ENCODE results near the gene PPIG. TPM values are rescaled to one million over a fixed set of nuclear protein-coding genes. Genes with fewer than 3 reads are reported as not detected.
"Not testable (repeated sequence)": the region's sequence is repeated elsewhere in the genome, so short reads cannot be mapped to it uniquely, and the experiment has no call there.

Gene PPIG
- 10 to 100 TPM; 17.6 to 32.8 (median 28.8) TPM for total RNA-seq

DNA sequence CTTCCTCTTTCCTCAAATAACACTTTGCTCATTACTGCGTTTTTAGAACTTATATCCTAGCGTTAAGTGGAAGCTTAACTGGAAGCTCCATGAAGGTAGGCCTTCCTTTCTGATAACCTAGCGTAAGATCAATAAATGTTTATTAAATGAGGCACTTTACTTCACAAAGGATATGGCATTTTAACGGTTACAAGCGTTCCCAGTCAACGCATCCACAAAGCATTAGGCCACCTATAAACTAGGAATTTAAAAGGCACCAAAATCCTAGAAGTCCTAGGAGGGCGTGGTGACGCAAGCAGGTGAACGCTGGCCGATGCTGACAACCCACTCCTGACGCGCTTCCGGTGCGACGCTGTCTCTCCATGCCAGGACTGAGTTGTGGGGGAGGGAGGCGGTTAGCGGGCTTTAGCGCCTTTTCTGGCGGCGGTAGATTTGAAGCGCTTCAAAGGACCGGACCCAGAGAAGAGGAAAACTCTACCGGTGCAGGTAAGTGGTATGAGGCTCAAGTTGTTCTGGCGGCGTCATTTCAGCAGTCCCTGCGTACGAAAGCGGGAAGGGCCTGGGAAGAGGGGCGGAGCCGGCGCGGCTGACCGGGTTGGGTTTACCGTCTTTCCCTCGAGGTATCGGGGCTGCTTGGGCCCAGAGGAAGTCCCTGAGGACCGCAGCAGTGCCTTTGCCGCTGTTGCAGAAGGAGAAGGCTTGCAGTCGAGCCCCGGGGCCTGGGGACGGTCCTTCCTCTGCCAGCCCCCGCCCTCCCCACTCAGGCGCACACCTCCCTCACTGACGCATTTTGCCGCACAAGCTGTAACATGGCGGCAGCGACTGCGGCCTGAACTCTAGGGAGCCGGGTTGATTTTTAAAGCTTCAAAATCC, at the start of gene PPIG:
Gene PPIG (plus strand): TSS at position 347 of the 873 bp plus-strand sequence. CDS start 19,691 bp downstream, outside the sequence.
- DNase-seq, result peak; percentile 61
- Histone ChIP-seq H3K27me3 (no peaks in the 10 kb centered on the region), H3K27ac (peak within 1 kb of the TSS; percentile 93 to 99 (median 97)), H3K9me3 (no peaks in the 10 kb centered on the region), H3K4me1 (peaks cover 9 to 36% (median 22%) of the 10 kb centered on the region in 3 donors), H3K36me3 (no peaks in the 10 kb centered on the region), H3K4me3 (peak within 1 kb of the TSS; percentile 62 to 94 (median 87))
- WGBS, 2 donors, result 6 to 16% methylated on average over 18 to 35 of the region's 49 CpGs
- intact Hi-C loops (cut with DNase I), result no loop called here
- TF ChIP-seq, protein P1, sequence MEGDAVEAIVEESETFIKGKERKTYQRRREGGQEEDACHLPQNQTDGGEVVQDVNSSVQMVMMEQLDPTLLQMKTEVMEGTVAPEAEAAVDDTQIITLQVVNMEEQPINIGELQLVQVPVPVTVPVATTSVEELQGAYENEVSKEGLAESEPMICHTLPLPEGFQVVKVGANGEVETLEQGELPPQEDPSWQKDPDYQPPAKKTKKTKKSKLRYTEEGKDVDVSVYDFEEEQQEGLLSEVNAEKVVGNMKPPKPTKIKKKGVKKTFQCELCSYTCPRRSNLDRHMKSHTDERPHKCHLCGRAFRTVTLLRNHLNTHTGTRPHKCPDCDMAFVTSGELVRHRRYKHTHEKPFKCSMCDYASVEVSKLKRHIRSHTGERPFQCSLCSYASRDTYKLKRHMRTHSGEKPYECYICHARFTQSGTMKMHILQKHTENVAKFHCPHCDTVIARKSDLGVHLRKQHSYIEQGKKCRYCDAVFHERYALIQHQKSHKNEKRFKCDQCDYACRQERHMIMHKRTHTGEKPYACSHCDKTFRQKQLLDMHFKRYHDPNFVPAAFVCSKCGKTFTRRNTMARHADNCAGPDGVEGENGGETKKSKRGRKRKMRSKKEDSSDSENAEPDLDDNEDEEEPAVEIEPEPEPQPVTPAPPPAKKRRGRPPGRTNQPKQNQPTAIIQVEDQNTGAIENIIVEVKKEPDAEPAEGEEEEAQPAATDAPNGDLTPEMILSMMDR (IDR thresholded peaks at IDR 0.05), result no peak
- peak in 3 of 4 donors; percentile 17 to 73 (median 67) for TF ChIP-seq POLR2A (IDR thresholded peaks at IDR 0.05)

DNA sequence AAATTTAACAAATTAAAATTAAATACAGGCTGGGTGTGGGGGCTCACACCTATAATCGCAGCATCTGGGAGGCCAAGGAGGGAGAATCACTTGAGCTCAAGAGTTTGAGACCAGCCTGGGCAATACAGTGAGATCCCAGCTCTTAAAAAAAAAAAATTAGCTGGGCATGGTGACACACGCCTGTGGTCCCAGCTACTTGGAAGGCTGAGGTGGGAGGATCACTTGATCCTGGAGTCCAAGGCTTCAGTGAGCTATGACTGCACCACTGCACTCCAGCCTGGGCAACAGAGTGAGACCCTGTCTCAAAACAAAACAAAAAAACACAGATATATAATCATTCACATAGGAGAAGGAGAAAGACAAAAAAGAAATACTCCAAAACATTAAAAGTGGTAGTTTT, 44.7 kb upstream of the PPIG start:
- H3K36me3 ChIP-seq, result peaks cover 0 to 94% (median 0%) of the 10 kb centered on the region in 3 donors
- DNase-seq; H3K27ac ChIP-seq; H3K9me3 ChIP-seq; H3K4me3 ChIP-seq; intact Hi-C loops (cut with DNase I); H3K4me1 ChIP-seq; H3K27me3 ChIP-seq: not testable (repeated sequence)
- WGBS, 2 donors, result 94 to 97% methylated on average over 2 of the region's 2 CpGs

DNA sequence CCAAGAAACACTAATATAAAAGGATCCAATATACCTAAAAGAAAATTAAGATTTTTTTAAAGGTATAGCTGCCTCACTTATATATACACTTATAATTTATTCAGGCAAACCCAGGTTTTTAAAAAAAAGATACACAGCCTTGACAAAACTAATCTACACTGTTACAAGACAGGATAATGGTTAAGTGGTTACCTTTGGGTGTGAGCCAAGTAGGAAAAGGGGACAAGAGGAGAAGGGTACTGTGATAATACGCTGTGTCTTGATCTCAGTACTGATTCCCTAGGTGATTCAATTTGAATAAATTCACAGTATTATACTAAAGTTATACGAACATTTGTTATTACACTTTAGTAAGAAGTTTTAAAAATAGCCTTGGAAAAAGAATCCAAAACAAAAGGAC, 44.0 kb upstream of the PPIG start:
- Histone ChIP-seq H3K27me3 (no peaks in the 10 kb centered on the region), H3K9me3 (no peaks in the 10 kb centered on the region), H3K36me3 (peaks cover 0 to 90% (median 0%) of the 10 kb centered on the region in 3 donors), H3K27ac (no peak overlapping the region), H3K4me3 (no peak overlapping the region), H3K4me1 (no peaks in the 10 kb centered on the region)
- DNase-seq, result no peak
- WGBS, 2 donors, result 86 to 93% methylated on average over 2 of the region's 2 CpGs
- intact Hi-C loops (cut with DNase I), result no loop called here
- TF ChIP-seq POLR2A (IDR thresholded peaks at IDR 0.05), result no peak
- TF ChIP-seq, protein P1 (IDR thresholded peaks at IDR 0.05), result no peak

DNA sequence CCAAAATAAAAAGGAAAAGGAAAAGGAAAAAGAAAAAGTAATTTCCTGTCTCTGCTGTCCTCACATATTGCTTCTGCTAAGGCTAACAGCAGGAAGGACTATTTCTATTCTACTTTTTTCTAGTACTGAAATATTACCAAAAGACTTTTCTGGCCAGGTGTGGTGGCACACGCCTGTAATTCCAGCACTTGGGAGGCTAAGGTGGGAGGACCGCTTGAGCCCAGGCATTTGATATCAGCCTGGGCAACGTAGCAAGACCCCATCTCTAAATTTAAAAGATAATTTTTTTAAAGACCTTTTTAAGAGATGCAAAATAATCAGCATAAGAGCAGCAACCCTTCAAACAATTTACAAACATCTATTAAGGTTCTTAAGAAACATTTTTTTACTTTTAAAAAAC, 41.7 kb upstream of the PPIG start:
- no peak for DNase-seq
- no peaks in the 10 kb centered on the region for H3K27me3 ChIP-seq
- H3K4me1 ChIP-seq, result no peaks in the 10 kb centered on the region
- intact Hi-C loops (cut with DNase I), result no loop called here
- WGBS, 2 donors, result 77 to 92% methylated on average over 3 of the region's 3 CpGs
- H3K9me3 ChIP-seq, result no peaks in the 10 kb centered on the region
- peaks cover 0 to 91% (median 0%) of the 10 kb centered on the region in 3 donors for H3K36me3 ChIP-seq
- no peak overlapping the region for H3K27ac ChIP-seq
- TF ChIP-seq, protein P1 (IDR thresholded peaks at IDR 0.05), result no peak
- TF ChIP-seq POLR2A (IDR thresholded peaks at IDR 0.05), result no peak
- no peak overlapping the region for H3K4me3 ChIP-seq

DNA sequence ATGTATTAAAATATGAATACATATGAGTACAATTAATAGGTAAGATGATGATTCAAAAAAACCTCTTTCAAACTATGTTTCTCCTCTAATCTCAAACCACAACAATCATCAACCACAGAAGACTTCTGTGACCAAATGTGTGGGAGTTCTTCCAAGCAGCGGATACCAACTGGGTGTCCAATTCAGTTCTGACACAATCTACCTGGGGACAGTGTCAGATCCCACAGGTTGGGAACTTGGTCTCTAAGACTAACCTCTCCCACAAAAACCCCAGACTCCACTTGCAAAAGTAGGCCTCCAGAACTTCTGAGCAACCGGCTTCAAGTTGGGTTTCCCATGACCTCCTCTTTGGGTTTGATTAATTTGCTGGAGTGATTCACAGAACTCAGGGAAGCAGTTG, 37.4 kb upstream of the PPIG start:
- Histone ChIP-seq H3K4me3 (no peak overlapping the region), H3K4me1 (no peaks in the 10 kb centered on the region), H3K27ac (no peak overlapping the region), H3K27me3 (no peaks in the 10 kb centered on the region), H3K36me3 (peaks cover 0 to 80% (median 0%) of the 10 kb centered on the region in 3 donors), H3K9me3 (no peaks in the 10 kb centered on the region)
- intact Hi-C loops (cut with DNase I), result no loop called here
- 75 to 80% methylated on average over 1 to 2 of the region's 2 CpGs for WGBS, 2 donors
- DNase-seq, result no peak
- no peak for TF ChIP-seq POLR2A (IDR thresholded peaks at IDR 0.05)
- TF ChIP-seq, protein P1 (IDR thresholded peaks at IDR 0.05), result no peak
